Spleen (tissue), 7 donors: ENCODE data around the gene SH3BP1.

Source experiments
- CTCF ChIP-seq, 11 experiments: fragments of 200-600 bp in 7 of 11; fragments of 450-650 bp in 4 of 11; sonication (generic) in 4 of 11; IDR thresholded peaks in 8 of 11; conservative IDR thresholded peaks in 3 of 11; 1 replicate in 7 of 11; 2 replicates in 4 of 11; pipeline versions ENCODE4 v1.4.0 to v1.8.0; 2016 to 2021; ENCODE audit warnings: antibody characterized with exemption in 11 of 11, inconsistent platforms in 4 of 11, mild to moderate bottlenecking in 1 of 11
- POLR2A ChIP-seq, 3 donors: fragments of 450-650 bp; IDR thresholded peaks; one replicate each; pipeline ENCODE4 v1.5.1; 2017; ENCODE audit warnings: antibody characterized with exemption in 3 of 3, mild to moderate bottlenecking in 1 of 3
- donor health status: DM: no; HTN: no; CAD: no; lungs with moderate emphysema.
- donor health status: DM: no; HTN: no; CAD: no.
- donor health status: DM: no; HTN: no; CAD: no.

- TF ChIP-seq CTCF (IDR thresholded peaks at IDR 0.05 in 8 of 11, conservative IDR thresholded peaks at IDR 0.05 in 3 of 11) (no peak), POLR2A (IDR thresholded peaks at IDR 0.05) (no peak)
Measured at GRCh38 chr22:37610480-37611129, 28.9 kb upstream of the SH3BP1 start.
